ENCODE results near the gene CREB5. TPM values are rescaled to one million over a fixed set of nuclear protein-coding genes. Genes with fewer than 3 reads are reported as not detected.

Gene CREB5
- total and polyA plus RNA-seq, 9 donors: 0.71 to 15.0 (median 2.7) TPM

DNA sequence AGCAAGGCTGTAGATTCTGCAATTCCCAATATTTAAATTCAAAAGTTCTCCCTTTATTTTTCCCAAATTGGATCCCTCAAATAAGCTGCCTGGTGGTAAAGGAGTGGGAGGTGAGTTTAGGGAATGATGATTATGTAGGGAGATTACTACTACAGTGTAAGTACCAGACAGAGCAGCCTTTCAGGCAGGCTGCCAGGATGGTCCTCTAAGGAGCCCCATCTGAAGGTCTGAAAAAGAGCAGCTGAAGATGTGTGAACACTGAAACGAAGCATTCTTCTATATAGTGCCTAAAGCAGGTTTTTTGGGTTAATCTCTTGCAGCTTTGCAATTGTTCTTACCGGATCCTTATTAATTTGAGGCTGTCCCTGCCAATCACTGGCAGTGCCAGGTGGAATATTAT lies 84.7 kb downstream of the CREB5 start:
- DNase-seq: no peak
- Histone ChIP-seq H3K4me1 (ENCODE audit: insufficient read depth) (no peaks in the 10 kb centered on the region), H3K27me3 (no peaks in the 10 kb centered on the region), H3K36me3 (no peaks in the 10 kb centered on the region), H3K4me3 (no peak overlapping the region), H3K27ac (no peak overlapping the region), H3K9me3 (no peaks in the 10 kb centered on the region)
- WGBS, 3 donors: 56 to 63% (median 61%) methylated on average over 2 of the region's 2 CpGs
- no peak for TF ChIP-seq EP300 (IDR thresholded peaks at IDR 0.05)
- TF ChIP-seq, protein P1, sequence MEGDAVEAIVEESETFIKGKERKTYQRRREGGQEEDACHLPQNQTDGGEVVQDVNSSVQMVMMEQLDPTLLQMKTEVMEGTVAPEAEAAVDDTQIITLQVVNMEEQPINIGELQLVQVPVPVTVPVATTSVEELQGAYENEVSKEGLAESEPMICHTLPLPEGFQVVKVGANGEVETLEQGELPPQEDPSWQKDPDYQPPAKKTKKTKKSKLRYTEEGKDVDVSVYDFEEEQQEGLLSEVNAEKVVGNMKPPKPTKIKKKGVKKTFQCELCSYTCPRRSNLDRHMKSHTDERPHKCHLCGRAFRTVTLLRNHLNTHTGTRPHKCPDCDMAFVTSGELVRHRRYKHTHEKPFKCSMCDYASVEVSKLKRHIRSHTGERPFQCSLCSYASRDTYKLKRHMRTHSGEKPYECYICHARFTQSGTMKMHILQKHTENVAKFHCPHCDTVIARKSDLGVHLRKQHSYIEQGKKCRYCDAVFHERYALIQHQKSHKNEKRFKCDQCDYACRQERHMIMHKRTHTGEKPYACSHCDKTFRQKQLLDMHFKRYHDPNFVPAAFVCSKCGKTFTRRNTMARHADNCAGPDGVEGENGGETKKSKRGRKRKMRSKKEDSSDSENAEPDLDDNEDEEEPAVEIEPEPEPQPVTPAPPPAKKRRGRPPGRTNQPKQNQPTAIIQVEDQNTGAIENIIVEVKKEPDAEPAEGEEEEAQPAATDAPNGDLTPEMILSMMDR (IDR thresholded peaks at IDR 0.05): no peak
- no peak for TF ChIP-seq POLR2A (IDR thresholded peaks at IDR 0.05)
- intact Hi-C loops (cut with DNase I): no loop called here

DNA sequence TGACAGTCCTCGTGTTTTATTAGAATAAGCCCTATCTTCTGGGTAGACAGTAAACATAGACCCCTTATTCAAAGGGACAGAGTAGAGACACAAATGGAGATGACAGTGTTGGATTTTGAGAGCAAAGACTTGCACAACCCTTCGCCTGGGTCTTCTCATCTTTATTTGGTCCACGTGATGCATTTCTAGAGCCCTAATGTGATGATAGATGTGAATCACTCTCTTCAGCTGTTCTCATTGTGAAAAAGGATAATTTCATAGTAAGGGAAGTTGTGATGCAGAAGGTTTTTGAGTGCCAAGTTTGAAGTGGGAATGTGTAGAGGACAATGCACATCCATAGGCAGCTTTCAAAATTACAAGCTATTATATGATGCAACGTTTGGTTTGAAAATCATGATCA lies 86.3 kb downstream of the CREB5 start:
- TF ChIP-seq, protein P1 (IDR thresholded peaks at IDR 0.05): no peak
- no peak for DNase-seq
- H3K27ac ChIP-seq: no peak overlapping the region
- no peaks in the 10 kb centered on the region for H3K4me1 ChIP-seq (ENCODE audit: insufficient read depth)
- no peak overlapping the region for H3K4me3 ChIP-seq
- WGBS, 3 donors: 91 to 95% (median 94%) methylated on average over 4 of the region's 4 CpGs
- H3K27me3 ChIP-seq: no peaks in the 10 kb centered on the region
- intact Hi-C loops (cut with DNase I): no loop called here
- no peaks in the 10 kb centered on the region for H3K9me3 ChIP-seq
- no peaks in the 10 kb centered on the region for H3K36me3 ChIP-seq

DNA sequence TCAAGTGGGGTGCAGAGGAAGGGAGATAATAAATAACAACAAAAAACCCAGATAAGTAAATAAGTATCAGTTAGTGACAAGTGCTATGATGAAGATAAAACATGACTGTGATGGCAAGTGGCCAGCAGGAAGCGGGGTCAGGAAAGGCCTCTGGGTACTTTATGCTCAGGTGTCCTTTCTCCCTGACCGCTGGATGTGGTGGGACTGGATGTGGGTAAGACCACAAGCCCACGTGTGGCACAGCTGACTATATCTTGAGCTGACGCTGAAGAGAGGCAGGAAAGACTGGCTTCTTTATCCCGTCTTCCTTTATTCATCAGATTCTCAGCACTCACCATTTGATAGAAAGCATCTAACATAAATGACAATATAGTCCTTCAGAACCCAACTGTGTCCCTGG lies 87.8 kb downstream of the CREB5 start:
- Histone ChIP-seq H3K4me3 (no peak overlapping the region), H3K27ac (no peak overlapping the region), H3K36me3 (no peaks in the 10 kb centered on the region), H3K4me1 (ENCODE audit: insufficient read depth) (no peaks in the 10 kb centered on the region), H3K9me3 (no peaks in the 10 kb centered on the region), H3K27me3 (no peaks in the 10 kb centered on the region)
- 71 to 92% (median 81%) methylated on average over 5 of the region's 5 CpGs for WGBS, 3 donors
- intact Hi-C loops (cut with DNase I): no loop called here
- no peak for DNase-seq
- no peak for TF ChIP-seq POLR2A (IDR thresholded peaks at IDR 0.05)
- no peak for TF ChIP-seq EP300 (IDR thresholded peaks at IDR 0.05)

DNA sequence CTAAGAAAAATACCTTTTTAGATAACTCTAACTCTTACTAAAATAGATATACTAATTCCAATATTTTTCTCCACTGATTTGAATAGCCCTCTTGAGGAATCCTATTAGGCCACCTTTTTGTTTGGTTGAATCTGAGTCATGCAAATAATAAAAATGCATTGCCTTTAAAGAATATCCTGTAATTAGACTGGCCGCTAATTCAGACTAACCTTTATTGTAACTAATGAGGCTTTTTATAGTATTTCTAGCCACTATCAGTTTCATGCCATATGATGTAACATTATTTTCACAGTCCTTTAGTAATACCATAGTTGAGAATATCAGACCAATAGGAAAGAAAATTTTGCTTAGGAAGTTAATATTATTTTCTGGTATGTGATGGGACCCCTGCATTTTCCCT lies 90.1 kb downstream of the CREB5 start:
- Histone ChIP-seq H3K36me3 (no peaks in the 10 kb centered on the region), H3K9me3 (no peaks in the 10 kb centered on the region), H3K4me1 (ENCODE audit: insufficient read depth) (no peaks in the 10 kb centered on the region), H3K27ac (no peak overlapping the region), H3K4me3 (no peak overlapping the region), H3K27me3 (no peaks in the 10 kb centered on the region)
- no peak for DNase-seq
- intact Hi-C loops (cut with DNase I): no loop called here
- WGBS, 3 donors: 91 to 98% (median 92%) methylated on average over 1 of the region's 1 CpG
- TF ChIP-seq, protein P1 (IDR thresholded peaks at IDR 0.05): no peak
- no peak for TF ChIP-seq EP300 (IDR thresholded peaks at IDR 0.05)
- no peak for TF ChIP-seq POLR2A (IDR thresholded peaks at IDR 0.05)

DNA sequence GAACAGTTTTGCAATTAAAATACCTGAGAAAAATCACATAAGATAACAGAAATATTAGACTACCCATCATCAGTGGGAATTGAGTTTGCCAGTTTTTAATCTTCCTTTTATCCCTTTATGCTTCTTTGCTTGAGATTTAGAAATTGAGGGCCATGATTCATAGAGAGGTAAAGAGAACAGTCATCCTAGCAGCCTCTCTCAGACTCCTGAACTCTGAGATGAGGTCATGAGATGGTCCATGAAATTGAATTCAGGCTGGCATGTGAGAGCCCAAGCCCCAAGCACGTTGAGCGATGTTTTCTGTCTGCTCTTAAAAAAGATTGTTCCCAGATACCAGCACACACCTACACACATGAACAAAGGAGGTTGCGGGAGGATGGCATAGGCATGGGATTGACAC lies 91.1 kb downstream of the CREB5 start:
- Histone ChIP-seq H3K36me3 (no peaks in the 10 kb centered on the region), H3K4me3 (no peak overlapping the region), H3K9me3 (no peaks in the 10 kb centered on the region), H3K27me3 (no peaks in the 10 kb centered on the region), H3K4me1 (ENCODE audit: insufficient read depth) (no peaks in the 10 kb centered on the region), H3K27ac (no peak overlapping the region)
- intact Hi-C loops (cut with DNase I): no loop called here
- no peak for DNase-seq
- TF ChIP-seq EP300 (IDR thresholded peaks at IDR 0.05): no peak
- TF ChIP-seq, protein P1 (IDR thresholded peaks at IDR 0.05): no peak
- no peak for TF ChIP-seq POLR2A (IDR thresholded peaks at IDR 0.05)
- 85 to 91% (median 87%) methylated on average over 3 of the region's 3 CpGs for WGBS, 3 donors

Measured in ovary (tissue), 9 donors.